HCT116 (cell line): Measurements from ENCODE around the gene KY.

Experiments
- EZH2 ChIP-seq: fragments of 200-600 bp; sonication (generic); IDR thresholded peaks from 2 replicates; pipeline ENCODE4 v1.6.1; 2017; ENCODE audit warnings: antibody characterized with exemption, mixed run types
- SP1 ChIP-seq: IDR thresholded peaks from 2 replicates; pipeline ENCODE4 v1.6.1; 2012; ENCODE audit warnings: low read depth
- YY1 ChIP-seq: IDR thresholded peaks from 2 replicates; pipeline ENCODE4 v1.6.1; 2011; ENCODE audit warnings: low read length, low read depth, moderate library complexity, mild to moderate bottlenecking; ENCODE audit not compliant: insufficient replicate concordance; ENCODE audit errors: extremely low read depth
- TF ChIP-seq, protein P1 (sequence below), 3 experiments: fragments of 200-600 bp in 1 of 3; sonication (generic) in 1 of 3; IDR thresholded peaks in 2 of 3; conservative IDR thresholded peaks in 1 of 3; 2 replicates each; pipeline ENCODE4 v1.5.1; 2012 to 2017; ENCODE audit warnings: low read depth in 2 of 3, low read length in 2 of 3, antibody characterized with exemption in 1 of 3, borderline replicate concordance in 1 of 3, control low read depth in 1 of 3, mild to moderate bottlenecking in 1 of 3, mixed read lengths in 1 of 3, mixed run types in 1 of 3, moderate library complexity in 1 of 3; ENCODE audit not compliant: insufficient read depth in 1 of 3

GRCh38 chr3:134562055-134562454 lies 88.8 kb downstream of the KY start:
- TF ChIP-seq YY1: no peak
- no peak for TF ChIP-seq EZH2
- TF ChIP-seq, protein P1, sequence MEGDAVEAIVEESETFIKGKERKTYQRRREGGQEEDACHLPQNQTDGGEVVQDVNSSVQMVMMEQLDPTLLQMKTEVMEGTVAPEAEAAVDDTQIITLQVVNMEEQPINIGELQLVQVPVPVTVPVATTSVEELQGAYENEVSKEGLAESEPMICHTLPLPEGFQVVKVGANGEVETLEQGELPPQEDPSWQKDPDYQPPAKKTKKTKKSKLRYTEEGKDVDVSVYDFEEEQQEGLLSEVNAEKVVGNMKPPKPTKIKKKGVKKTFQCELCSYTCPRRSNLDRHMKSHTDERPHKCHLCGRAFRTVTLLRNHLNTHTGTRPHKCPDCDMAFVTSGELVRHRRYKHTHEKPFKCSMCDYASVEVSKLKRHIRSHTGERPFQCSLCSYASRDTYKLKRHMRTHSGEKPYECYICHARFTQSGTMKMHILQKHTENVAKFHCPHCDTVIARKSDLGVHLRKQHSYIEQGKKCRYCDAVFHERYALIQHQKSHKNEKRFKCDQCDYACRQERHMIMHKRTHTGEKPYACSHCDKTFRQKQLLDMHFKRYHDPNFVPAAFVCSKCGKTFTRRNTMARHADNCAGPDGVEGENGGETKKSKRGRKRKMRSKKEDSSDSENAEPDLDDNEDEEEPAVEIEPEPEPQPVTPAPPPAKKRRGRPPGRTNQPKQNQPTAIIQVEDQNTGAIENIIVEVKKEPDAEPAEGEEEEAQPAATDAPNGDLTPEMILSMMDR (IDR thresholded peaks at IDR 0.05 in 2 of 3, conservative IDR thresholded peaks at IDR 0.05 in 1 of 3; ENCODE audit: borderline replicate concordance in 1 of 3, insufficient read depth in 1 of 3, low read depth in 2 of 3, low read length in 2 of 3): no peak
- no peak for TF ChIP-seq SP1
